Mucosa of descending colon (tissue), 3 donors: ENCODE results near the gene PCDH9. TPM values are rescaled to one million over a fixed set of nuclear protein-coding genes. Genes with fewer than 3 reads are reported as not detected.

Source experiments
- ATAC-seq: fragments of 200-7000 bp; cut with Tn5 transposase; one replicate; pipeline ENCODE4 v1.9.1; 2020; ENCODE audit warnings: mild to moderate bottlenecking, moderate library complexity
- DNase-seq, 3 donors: peaks; one replicate each; pipeline ENCODE4 v3.0.0-alpha.2; 2020
- H3K36me3 ChIP-seq: fragments of 200-600 bp; one replicate; pipeline ENCODE4 v1.8.0; 2021; ENCODE audit warnings: low read depth, mild to moderate bottlenecking
- H3K4me1 ChIP-seq: fragments of 200-600 bp; one replicate; pipeline ENCODE4 v1.8.0; 2021; ENCODE audit warnings: low read depth, mild to moderate bottlenecking
- H3K4me3 ChIP-seq: fragments of 200-600 bp; one replicate; pipeline ENCODE4 v1.8.0; 2021; ENCODE audit warnings: mild to moderate bottlenecking
- H3K9me3 ChIP-seq: fragments of 200-600 bp; one replicate; pipeline ENCODE4 v1.8.0; 2021; ENCODE audit warnings: mild to moderate bottlenecking
- intact Hi-C, 2 donors: fragments of 100-400 bp; cut with DNase I in 1 of 2; cut with micrococcal nuclease in 1 of 2; formaldehyde crosslinking; loops; one replicate each; pipeline versions ENCODE4 v1.11.0 to v1.11.1; 2022; cut with DNase I, micrococcal nuclease
- total RNA-seq, 3 donors: library from RNA; stranded (reverse); fragmentation: NEBNext Ultra II Directional in 2 of 3; extraction: Animal tissue kit (Norgen Biotek cat#: 25700) in 2 of 3; gene quantifications; one replicate each; pipeline versions ENCODE4 v1.2.1 to v1.2.4, GENCODE V29; 2021 to 2023
- TF ChIP-seq, protein P1 (sequence below): fragments of 200-600 bp; IDR thresholded peaks from one replicate; pipeline ENCODE4 v1.8.0; 2022; ENCODE audit warnings: antibody characterized with exemption, mild to moderate bottlenecking
- donor health status: DM: no; HTN: no; CAD: no; lungs with moderate emphysema.
- donor health status: DM: no; HTN: no; CAD: no.
- donor health status: DM: no; HTN: yes; CAD: no.

PCDH9 gene
- total RNA-seq, 3 donors from 2014 or later: 0.58 to 5.0 (median 0.80) TPM

DNA sequence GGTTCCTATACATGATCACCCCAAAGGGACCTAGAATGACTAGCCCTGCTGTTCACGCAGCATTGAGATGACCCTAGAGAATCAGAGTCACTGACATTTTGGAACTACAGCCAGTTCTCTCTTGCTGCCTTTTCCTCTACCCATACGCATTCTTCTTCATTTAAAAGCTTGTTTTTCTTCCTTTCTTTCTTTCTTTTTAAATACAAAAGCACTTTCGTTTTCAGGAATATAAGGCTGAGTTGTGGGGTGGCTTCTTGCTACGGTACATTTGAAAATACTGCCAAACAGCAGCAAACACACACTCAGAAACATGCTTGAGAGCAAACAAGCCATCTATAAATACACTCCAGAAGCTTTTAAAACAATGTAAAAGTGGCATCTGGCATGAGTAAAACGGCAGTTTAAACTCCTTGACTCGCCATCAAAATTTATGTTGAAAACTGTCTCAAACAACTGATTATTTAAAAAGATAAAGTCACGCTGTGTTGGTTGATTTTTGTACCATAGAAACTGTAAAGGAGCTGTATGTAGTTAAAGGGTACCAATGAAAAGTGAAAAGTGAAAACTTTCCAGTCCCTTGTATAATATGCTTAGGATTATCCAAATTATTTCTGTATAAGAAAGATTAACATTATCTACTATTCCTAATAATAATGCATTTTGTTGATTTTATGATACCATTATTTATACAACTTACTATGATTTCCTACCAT, 95.6 kb downstream of the PCDH9 start:
- Histone ChIP-seq H3K9me3 (no peaks in the 10 kb centered on the region), H3K36me3 (no peaks in the 10 kb centered on the region), H3K4me3 (no peak overlapping the region), H3K4me1 (no peaks in the 10 kb centered on the region)
- TF ChIP-seq, protein P1, sequence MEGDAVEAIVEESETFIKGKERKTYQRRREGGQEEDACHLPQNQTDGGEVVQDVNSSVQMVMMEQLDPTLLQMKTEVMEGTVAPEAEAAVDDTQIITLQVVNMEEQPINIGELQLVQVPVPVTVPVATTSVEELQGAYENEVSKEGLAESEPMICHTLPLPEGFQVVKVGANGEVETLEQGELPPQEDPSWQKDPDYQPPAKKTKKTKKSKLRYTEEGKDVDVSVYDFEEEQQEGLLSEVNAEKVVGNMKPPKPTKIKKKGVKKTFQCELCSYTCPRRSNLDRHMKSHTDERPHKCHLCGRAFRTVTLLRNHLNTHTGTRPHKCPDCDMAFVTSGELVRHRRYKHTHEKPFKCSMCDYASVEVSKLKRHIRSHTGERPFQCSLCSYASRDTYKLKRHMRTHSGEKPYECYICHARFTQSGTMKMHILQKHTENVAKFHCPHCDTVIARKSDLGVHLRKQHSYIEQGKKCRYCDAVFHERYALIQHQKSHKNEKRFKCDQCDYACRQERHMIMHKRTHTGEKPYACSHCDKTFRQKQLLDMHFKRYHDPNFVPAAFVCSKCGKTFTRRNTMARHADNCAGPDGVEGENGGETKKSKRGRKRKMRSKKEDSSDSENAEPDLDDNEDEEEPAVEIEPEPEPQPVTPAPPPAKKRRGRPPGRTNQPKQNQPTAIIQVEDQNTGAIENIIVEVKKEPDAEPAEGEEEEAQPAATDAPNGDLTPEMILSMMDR: no peak
- ATAC-seq: no peak
- DNase-seq: no peak
- intact Hi-C loops: no loop called here

DNA sequence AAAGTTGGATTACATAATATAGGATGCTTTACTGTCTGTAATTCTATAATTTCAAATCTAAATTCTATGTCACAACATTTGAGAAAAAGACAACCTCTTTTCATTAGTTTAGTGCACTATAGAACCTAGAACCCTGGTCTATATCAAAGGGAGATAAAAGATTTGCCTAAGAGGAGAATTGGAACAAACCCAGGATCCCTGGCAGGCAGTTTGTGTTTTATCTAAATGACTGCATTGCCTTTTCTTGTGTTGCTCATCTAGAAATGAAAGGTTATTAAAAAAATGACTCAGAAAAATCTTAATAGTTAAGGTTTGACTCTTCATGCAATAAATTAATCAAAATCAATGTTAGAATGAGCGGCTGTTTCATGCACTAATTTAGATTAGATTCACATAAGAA, 96.7 kb downstream of the PCDH9 start:
- TF ChIP-seq, protein P1: no peak
- Histone ChIP-seq H3K36me3 (no peaks in the 10 kb centered on the region), H3K4me1 (no peaks in the 10 kb centered on the region), H3K9me3 (no peaks in the 10 kb centered on the region), H3K4me3 (no peak overlapping the region)
- intact Hi-C loops: no loop called here
- ATAC-seq (no peak), DNase-seq (no peak)

DNA sequence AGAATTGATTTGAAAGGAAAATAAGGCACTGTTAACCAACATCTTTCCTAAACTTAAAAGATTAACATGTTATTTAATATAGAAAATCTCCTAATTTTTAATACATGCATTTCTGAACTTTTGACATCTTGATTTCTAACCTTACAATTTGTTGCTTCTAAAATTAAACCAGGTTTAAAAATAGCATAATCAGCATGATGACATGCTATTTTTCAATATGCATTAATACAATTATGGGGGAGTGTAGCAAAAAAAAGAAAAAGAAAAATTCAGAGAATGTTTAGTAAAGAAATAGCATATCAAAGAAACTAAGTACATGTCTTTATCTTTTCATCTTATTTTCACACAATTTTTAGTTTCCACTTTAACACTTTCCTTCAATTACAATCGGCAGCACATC, 98.7 kb downstream of the PCDH9 start:
- H3K4me3 ChIP-seq: no peak overlapping the region
- DNase-seq (no peak), ATAC-seq (no peak)
- H3K4me1 ChIP-seq: no peaks in the 10 kb centered on the region
- TF ChIP-seq, protein P1: no peak
- H3K36me3 ChIP-seq: no peaks in the 10 kb centered on the region
- no peaks in the 10 kb centered on the region for H3K9me3 ChIP-seq
- intact Hi-C loops: no loop called here

DNA sequence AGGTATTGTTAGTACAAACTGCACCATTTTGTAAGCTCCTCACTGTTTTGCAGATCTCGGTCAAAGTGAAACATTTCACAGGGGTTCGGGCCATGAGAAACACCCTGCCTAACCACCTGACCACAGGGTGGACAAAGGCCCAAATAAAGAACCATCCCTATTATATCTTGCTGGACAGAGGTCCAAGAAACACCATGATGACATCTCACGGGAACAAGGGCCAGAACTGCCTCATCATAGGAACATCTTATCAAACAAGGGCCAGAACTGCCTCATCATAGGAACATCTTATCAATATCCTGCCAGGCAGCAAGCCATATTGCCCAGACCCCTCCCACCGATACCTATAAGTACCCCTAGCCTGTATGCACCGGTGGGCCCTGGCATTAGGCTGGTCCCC, 99.7 kb downstream of the PCDH9 start:
- no peak overlapping the region for H3K4me3 ChIP-seq
- H3K4me1 ChIP-seq: no peaks in the 10 kb centered on the region
- intact Hi-C loops: no loop called here
- H3K36me3 ChIP-seq: no peaks in the 10 kb centered on the region
- no peak for ATAC-seq
- DNase-seq: no peak
- TF ChIP-seq, protein P1: no peak
- no peaks in the 10 kb centered on the region for H3K9me3 ChIP-seq

DNA sequence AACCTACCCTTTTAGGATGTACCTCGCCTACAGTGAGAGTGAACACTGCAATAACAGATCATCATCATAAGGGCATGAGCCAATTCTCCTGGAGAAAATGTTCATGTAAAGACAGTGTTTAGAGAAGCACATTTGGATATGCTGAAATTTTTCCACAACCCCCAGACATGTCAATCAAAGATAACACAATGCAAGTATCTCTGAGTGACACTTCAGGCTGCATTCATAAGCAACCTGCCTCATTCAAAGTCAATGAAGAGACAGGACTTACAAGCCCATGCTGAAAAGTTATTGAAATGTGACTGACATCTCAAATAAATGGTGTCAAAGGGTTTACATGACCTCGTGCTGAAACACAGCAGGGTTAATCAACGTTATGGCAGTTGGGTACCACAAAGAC, 102.0 kb downstream of the PCDH9 start:
- H3K4me3 ChIP-seq: no peak overlapping the region
- ATAC-seq (no peak), DNase-seq (no peak)
- intact Hi-C loops: no loop called here
- TF ChIP-seq, protein P1: no peak
- H3K36me3 ChIP-seq: no peaks in the 10 kb centered on the region
- H3K4me1 ChIP-seq: no peaks in the 10 kb centered on the region
- H3K9me3 ChIP-seq: no peaks in the 10 kb centered on the region

DNA sequence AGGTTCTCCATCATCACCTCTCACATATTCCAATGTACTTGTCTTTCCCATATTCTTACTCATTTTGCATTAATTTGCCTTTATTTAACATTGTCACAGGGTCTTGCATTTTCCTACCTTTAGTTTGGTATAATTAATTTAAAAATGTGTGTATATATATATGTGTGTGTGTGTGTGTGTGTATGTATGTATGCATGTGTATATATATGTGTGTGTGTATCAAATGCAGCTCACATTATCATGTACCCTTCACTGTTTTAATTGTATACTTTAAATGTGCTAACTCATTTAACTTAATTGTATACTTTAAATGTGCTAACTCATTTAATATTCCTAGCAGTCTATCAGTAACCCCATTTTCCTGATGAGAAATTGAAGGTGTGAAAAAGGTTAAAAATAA, 104.5 kb downstream of the PCDH9 start:
- no peaks in the 10 kb centered on the region for H3K9me3 ChIP-seq
- no peak overlapping the region for H3K4me3 ChIP-seq
- DNase-seq: no peak
- ATAC-seq: no peak
- H3K36me3 ChIP-seq: no peaks in the 10 kb centered on the region
- TF ChIP-seq, protein P1: no peak
- H3K4me1 ChIP-seq: no peaks in the 10 kb centered on the region
- intact Hi-C loops: no loop called here
